GM21447 (cell line): ENCODE data around the gene CKMT1A.
A peak's percentile ranks its signal among the peaks of the same experiment; 100 is the strongest.
"Not testable (repeated sequence)": the region's sequence is repeated elsewhere in the genome, so short reads cannot be mapped to it uniquely, and the experiment has no call there.

ENCODE experiments used
- ATAC-seq: cut with Tn5 transposase; IDR thresholded peaks from one replicate; pipeline ENCODE4 v1.9.1; 2021; ENCODE audit not compliant: unreplicated experiment

Gene CKMT1A

DNA sequence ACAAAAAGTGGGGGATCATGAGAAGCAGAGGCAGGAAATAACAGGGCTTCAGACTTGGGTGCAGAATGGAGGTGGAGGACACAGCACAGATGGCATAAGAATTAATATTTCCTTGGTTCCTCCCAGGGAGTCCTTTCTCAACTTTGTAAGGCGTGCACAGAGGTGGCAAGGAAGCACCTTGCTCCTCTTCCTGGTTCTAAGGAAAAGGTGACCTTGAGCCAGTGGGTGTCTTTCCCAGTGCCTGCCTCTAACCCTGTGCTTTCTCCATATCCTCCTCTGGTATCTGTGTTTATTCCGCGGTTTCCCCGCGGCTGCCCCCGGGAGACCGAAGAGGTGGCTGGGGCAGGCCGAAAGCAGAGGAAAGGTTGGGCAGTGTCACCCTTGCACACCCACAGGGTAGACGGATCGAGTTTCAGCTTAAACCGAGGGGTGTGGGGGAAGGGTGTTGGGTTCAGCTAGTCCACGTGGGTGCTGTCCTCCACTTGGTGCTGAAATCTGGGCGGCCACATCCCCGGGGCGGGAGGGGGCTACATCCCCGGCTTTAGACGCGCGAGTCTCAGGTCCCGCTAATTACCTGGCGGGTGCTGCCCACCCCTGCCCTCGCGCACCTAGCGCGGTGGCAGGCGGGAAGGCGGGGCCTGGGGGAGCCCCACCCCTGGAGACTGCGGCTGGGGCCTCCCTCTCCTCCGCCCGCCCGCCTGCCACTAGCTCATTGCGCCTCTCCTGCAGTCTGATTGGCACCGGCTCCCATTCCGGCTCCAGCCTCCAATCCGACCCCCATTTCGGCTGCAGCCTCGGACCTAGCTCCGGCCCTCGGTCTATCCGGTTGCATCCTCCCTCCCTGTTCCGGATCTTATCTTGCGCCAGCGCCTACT lies at the start of gene CKMT1A:
Gene CKMT1A, plus strand, starts transcription at position 712 of the 875 bp plus-strand sequence. CDS start 192 bp downstream, outside the sequence.
- not testable (repeated sequence) for ATAC-seq

DNA sequence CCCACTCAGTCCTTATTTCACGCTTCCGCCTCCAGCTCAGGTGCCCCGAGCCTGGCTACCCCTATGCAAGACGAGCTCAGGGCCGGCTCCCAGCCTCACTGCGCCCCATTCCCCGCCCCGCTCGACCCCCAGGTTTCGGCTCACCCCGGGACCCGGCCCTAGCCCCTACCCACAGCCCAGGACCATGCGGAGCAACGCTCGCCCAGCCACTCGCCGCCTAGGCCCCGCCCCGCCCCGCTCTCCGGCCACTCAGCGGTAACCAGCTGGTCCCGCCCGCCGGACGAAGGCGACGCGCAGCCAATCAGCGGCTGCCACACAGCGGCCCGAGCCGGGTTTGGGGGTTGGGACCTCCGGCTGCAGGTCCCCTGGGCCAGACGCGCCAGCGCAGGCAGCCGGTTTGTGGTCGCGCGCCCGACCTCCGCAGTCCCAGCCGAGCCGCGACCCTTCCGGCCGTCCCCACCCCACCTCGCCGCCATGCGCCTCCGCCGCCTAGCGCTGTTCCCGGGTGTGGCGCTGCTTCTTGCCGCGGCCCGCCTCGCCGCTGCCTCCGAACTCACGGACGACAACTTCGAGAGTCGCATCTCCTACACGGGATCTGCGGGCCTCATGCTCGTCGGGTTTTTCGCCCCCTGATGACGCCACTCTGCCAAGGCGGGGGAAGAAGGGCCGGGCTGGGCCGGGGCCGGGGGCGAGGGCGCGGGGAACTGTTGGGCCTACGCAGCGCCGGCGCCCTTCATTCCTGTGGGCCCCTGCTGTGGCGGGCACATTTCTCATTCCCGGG lies 44.8 kb upstream of the CKMT1A start, which contains the start of gene CATSPER2:
Gene CATSPER2, minus strand, starts transcription at position 196 of the 781 bp plus-strand sequence. CDS start 783 bp downstream, outside the sequence.
- ATAC-seq = no peak

GRCh38 chr15:43649430-43649926 lies 44.2 kb upstream of the CKMT1A start:
- not testable (repeated sequence) for ATAC-seq

DNA sequence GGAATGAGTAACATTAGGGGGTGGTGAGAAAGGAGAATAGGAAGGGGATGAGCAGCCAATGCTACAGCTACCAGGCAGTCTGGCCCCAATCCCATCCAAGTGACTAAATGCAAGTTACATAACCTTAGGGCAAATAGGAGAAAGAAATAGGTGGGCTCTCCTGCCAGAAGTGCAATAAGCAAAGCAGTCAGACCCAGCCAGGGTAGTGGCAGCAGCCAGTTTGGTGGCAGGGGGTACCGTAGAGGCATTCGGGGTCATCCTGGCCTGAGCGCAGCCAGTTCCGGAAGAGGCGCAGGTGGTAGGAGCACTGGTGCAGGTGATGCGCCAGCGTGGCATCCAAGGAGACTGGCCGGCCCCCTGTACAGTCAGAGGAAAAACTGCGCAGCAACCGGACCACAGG lies 33.9 kb upstream of the CKMT1A start:
- ATAC-seq = not testable (repeated sequence)

GRCh38 chr15:43662293-43662692 lies 31.4 kb upstream of the CKMT1A start:
- not testable (repeated sequence) for ATAC-seq

DNA sequence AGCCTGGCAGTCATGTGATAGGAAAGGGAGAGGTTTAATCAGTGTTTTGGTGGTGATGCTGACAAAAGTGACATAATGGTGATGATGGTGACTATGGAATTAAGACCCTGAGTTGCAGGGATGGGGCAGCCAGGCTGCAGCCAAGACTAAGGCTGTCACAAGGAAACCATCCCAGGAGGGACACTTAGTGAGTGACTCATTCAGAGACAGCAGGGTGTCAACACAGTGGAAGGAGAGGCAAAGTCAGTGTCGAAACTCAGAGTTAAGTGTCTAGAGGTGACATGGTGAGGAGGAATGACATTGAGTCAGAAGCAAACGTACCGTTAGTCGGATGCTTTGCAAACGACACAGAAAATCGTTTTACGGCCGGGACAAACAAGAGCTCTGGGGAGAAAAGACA lies 30.3 kb upstream of the CKMT1A start:
- not testable (repeated sequence) for ATAC-seq

DNA sequence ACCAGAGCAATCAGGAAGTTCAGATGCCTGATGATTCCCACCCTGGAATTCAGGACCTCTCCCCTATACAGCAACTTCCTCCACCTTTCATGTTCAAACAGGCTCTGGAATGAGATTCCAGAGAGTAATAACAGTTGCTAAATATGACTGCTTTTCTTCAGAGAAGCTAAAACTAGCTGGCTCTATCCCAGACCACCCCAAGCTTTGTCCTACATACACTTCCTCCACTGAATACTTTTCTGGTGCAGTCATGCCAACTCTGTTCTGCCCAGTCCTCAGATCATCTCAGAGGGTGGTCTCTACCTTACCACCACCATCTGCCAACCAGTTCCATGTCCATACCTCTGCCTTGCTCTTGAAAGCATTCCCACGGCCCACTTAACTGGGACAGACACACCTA lies 27.5 kb upstream of the CKMT1A start:
- not testable (repeated sequence) for ATAC-seq

- not testable (repeated sequence) for ATAC-seq
Observed at GRCh38 chr15:43674175-43674574, 19.5 kb upstream of the CKMT1A start.

- peak; percentile 96 for ATAC-seq
Observed at GRCh38 chr15:43689604-43690301, 3.9 kb upstream of the CKMT1A start.

DNA sequence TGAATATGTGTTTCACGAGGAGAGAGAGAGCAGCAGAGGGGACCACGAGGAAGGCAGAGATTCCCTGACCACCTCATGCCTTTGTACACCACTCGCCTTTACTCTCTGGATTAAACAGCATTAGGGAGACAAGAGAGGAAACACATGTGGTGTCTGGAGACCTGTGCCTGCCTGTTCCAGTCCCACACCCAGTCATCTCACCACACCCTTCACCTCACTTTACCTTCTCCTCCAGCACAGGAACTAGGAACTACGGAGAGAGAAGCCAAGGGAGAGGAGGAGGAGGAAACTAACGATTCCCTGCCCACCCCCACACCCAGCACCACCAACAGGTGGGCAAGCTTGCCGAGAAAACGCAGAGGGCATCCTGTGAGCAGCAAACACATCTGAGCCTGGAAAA lies 980 bp upstream of the CKMT1A start:
- not testable (repeated sequence) for ATAC-seq

DNA sequence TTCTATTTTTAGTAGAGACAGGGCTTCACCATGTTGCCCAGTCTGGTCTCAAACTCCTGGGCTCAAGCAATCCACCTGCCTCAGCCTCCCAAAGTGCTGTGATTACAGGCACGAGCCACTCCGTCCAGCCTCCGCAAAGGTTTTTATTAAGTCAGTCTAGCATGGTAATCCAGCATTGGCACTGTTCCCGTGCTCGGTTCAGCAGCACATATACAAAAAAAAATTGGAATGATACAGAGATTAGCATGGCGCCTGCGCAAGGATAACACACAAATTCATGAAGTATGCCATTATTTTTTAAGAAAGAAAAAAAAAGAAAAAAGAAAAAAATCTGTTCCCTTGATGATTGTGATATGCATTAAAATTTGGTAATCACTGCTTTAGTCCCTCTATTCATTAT lies 8.5 kb downstream of the CKMT1A start:
- ATAC-seq = no peak

DNA sequence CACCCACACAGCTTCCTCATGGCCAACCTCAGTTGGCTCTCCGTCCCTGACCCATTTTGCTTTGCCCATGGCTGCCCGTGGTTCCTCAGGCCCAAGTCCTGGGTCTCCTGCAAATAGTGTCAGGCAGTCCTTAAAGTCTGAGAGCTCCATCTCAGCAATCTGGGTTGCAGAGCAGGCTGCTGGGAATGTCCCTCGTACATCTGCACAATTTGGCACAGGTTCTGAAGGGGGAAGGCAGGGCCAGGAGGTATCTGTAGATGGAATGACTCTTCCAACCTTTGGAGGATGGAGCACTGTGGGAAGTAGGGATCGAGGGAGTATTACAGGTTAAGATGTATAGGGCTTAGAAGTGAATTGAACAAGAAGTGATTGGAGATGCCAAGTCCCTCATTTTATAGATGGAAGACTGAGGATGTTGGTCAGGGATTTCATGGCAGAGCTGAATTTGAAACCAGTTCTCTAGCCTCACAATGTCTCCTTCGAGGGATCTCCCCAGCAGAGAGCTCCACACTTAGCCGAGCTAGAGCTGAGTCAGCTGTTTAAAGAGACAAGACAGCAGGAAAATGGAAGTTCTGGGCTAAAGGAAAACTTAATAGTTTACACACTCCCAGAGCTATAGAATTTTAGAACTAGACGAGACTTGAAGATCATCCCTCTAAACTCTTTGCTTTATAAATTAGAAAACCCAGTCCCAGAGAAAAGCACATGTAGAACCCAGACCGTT lies 9.2 kb downstream of the CKMT1A start:
- ATAC-seq = no peak

GRCh38 chr15:43710431-43711131 lies 16.9 kb downstream of the CKMT1A start:
- ATAC-seq = not testable (repeated sequence)

- no peak for ATAC-seq
Observed at GRCh38 chr15:43723151-43723550, 29.5 kb downstream of the CKMT1A start.

- ATAC-seq = not testable (repeated sequence)
Observed at GRCh38 chr15:43726306-43726705, 32.6 kb downstream of the CKMT1A start.

DNA sequence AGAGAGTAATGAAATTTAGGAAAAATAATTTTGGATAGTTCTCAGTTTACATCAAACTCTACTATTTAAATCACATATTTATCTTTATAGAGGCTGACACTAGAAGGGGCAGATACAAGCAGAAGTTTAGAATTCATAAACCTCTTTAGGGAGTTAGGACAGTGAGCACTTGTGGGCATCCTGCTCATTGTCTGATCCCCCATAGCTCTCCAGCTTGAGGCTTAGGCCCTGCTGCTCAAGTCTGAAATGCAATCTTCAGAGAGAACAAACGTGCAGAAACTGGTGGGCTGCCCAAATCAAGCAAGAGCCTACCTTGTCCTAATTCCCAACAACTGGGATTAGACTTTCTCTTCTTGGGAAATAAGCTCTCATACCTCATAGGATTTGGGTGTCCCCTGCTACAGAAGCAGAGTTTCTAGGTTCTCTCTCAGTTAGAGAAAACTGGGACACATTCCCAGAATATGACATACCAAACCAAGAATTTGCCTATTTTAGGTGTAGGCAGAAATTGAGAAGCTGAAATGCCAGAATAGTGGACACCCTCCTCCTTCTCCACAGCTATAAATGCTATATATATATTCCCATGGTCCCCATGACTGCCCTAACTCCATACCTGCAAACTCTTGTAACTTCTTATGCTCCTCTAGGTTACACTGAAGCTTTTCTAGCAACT lies 34.5 kb downstream of the CKMT1A start:
- ATAC-seq = not testable (repeated sequence)

- peak; percentile 45 for ATAC-seq
Observed at GRCh38 chr15:43735416-43735815, 41.8 kb downstream of the CKMT1A start.

DNA sequence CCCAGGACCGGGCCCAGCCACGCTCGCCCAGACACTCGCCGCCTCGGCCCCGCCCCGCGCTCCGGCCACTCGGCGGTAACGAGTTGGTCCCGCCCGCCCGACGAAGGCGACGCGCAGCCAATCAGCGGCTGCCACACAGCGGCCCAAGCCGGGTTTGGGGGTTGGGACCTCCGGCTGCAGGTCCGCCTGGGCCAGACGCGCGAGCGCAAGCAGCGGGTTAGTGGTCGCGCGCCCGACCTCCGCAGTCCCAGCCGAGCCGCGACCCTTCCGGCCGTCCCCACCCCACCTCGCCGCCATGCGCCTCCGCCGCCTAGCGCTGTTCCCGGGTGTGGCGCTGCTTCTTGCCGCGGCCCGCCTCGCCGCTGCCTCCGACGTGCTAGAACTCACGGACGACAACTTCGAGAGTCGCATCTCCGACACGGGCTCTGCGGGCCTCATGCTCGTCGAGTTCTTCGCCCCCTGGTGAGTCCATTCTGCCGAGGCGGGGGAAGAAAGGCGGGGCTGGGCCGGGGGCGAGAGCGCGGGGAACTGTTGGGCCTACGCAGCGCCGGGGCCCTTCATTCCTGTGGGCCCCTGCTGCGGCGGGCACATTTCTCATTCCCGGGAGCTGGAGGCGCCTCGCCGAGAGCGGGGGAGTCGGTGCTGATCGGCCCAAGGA lies 52.7 kb downstream of the CKMT1A start, which contains the start of gene PDIA3:
Gene PDIA3, plus strand, starts transcription at position 194 of the 658 bp plus-strand sequence. Its CDS starts 102 bp downstream, at position 296.
- peak; percentile 56 for ATAC-seq
